ENCODE measurements around the gene LY6G5C. TPM values are rescaled to one million over a fixed set of nuclear protein-coding genes. Genes with fewer than 3 reads are reported as not detected.

Gene LY6G5C
- total RNA-seq, 1 donor from 2014 or later = not detected

DNA sequence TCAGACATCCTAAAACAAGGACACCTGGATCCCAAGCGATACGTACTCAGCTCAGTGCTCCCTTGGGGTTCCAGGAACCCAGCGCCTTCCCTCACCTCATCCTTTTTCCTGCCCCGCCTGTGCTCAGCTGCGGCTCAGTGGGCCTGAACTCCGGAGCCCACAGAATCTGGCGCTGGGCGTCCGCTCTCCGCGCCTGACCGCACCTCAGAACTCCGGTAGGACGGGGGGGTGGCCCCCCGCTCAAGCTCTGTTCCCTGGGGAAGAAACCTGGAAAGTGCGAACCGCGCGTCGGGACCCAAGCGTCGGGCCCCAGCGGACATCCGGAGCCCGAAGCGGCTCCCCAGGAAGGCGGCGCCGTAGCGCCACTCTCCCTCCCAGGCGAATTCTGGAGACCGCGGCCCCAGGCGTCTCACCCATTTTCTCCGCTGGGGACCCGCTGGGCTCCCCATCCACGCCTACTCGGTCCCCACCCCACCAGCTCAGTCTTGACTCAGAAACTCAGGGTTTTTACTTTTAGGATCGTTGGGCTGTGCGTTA, 336 bp upstream of the LY6G5C start:
- peaks cover 15 to 25% (median 18%) of the 10 kb centered on the region in 3 donors for H3K4me1 ChIP-seq (ENCODE audit: control insufficient read depth in 3 of 3, insufficient read depth in 3 of 3, low read length in 3 of 3)
- peak overlapping the region; percentile 59 for H3K27ac ChIP-seq (ENCODE audit: low read depth, low read length)
- H3K36me3 ChIP-seq (ENCODE audit: control insufficient read depth in 3 of 3, insufficient read depth in 3 of 3, low read length in 3 of 3) = peaks cover 2 to 11% (median 7%) of the 10 kb centered on the region in 3 donors
- no peaks in the 10 kb centered on the region for H3K27me3 ChIP-seq (ENCODE audit: control insufficient read depth in 3 of 3, insufficient read depth in 3 of 3, low read length in 3 of 3)
- H3K9me3 ChIP-seq (ENCODE audit: control insufficient read depth in 3 of 3, low read length in 3 of 3) = no peaks in the 10 kb centered on the region
- peak overlapping the region; percentile 74 to 81 (median 81) for H3K4me3 ChIP-seq (ENCODE audit: low read length in 3 of 3)
- H3K9ac ChIP-seq (ENCODE audit: low read depth in 1 of 3, low read length in 3 of 3) = peak overlapping the region; percentile 74 to 80 (median 78)

DNA sequence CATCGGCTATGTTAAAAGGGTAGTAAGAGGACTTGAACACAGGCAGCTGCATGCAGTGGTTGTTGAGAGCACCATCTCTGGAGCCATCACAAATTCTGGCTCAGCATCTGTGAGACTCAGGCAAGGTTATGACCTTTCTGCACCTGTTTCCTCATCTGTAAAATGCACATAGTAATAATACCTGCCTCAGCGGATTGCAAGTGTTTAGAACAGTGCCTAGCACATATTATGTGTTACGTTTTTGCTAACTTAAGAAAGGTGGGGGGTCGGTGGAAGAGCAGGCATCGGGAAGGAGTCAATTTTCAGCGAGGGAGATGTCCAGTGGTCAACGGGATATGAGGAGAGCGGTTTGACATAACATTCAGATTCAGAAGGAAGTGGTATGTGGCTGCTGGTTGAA, 2.9 kb downstream of the LY6G5C start:
- Histone ChIP-seq H3K27me3 (ENCODE audit: control insufficient read depth in 3 of 3, insufficient read depth in 3 of 3, low read length in 3 of 3) (no peaks in the 10 kb centered on the region), H3K27ac (ENCODE audit: low read depth, low read length) (no peak overlapping the region), H3K36me3 (ENCODE audit: control insufficient read depth in 3 of 3, insufficient read depth in 3 of 3, low read length in 3 of 3) (peaks cover 4 to 12% (median 7%) of the 10 kb centered on the region in 3 donors), H3K9me3 (ENCODE audit: control insufficient read depth in 3 of 3, low read length in 3 of 3) (no peaks in the 10 kb centered on the region), H3K4me3 (ENCODE audit: low read length in 3 of 3) (no peak overlapping the region), H3K9ac (ENCODE audit: low read depth in 1 of 3, low read length in 3 of 3) (no peak overlapping the region), H3K4me1 (ENCODE audit: control insufficient read depth in 3 of 3, insufficient read depth in 3 of 3, low read length in 3 of 3) (peaks cover 15 to 25% (median 18%) of the 10 kb centered on the region in 3 donors)

DNA sequence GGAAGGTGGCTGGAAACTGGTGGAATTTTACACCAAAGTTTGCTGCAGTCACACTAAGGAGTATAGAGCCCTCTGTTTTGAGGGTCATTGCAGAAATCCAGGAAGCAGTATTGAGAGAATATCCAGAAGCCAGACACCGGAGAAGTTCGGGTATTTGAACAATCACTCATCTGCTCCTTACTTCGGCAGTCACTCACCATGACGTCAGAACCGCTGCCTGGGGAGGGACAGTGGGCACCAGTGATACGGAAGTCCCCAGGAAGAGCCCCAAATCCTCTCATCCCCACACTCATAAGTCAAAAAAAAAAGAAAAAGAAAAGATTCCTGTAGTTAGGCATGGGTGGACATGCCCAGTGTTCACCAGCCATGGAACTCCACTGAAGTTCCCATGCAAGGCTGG, 4.0 kb downstream of the LY6G5C start:
- H3K4me1 ChIP-seq (ENCODE audit: control insufficient read depth in 3 of 3, insufficient read depth in 3 of 3, low read length in 3 of 3) = peaks cover 15 to 25% (median 18%) of the 10 kb centered on the region in 3 donors
- no peaks in the 10 kb centered on the region for H3K9me3 ChIP-seq (ENCODE audit: control insufficient read depth in 3 of 3, low read length in 3 of 3)

DNA sequence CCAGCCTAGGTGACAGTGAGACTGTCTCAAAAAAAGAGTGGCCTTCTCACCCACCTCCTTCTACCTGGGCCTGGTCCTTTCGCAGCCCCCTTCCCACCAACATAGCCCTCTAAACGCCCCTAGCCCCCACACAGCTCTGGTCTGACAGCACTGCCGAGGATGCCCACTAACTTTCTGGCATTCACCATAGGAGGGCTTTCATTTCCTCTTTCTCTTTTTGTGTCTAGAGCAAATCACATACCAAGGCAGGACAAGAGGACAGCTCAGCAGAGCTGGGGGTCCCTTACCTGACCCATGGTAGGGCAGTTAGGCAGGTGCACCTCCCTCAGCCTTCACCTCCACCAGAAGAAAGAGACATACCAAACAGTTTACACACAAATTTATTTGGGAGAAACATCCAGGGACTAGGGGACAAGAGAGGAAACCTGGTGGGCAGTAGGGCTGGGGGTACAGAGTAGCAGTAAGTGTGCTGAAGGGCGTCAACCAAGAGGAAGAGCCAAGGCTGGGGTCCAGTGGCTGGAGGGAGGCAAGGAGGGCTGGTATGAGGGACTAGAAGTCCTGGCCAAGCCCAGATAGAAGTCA, 4.5 kb downstream of the LY6G5C start:
- Histone ChIP-seq H3K4me1 (ENCODE audit: control insufficient read depth in 3 of 3, insufficient read depth in 3 of 3, low read length in 3 of 3) (peaks cover 11 to 22% (median 16%) of the 10 kb centered on the region in 3 donors), H3K9me3 (ENCODE audit: control insufficient read depth in 3 of 3, low read length in 3 of 3) (no peaks in the 10 kb centered on the region), H3K4me3 (ENCODE audit: low read length in 3 of 3) (no peak overlapping the region), H3K9ac (ENCODE audit: low read depth in 1 of 3, low read length in 3 of 3) (no peak overlapping the region), H3K27me3 (ENCODE audit: control insufficient read depth in 3 of 3, insufficient read depth in 3 of 3, low read length in 3 of 3) (no peaks in the 10 kb centered on the region), H3K27ac (ENCODE audit: low read depth, low read length) (no peak overlapping the region), H3K36me3 (ENCODE audit: control insufficient read depth in 3 of 3, insufficient read depth in 3 of 3, low read length in 3 of 3) (peaks cover 16 to 25% (median 16%) of the 10 kb centered on the region in 3 donors)

More for the DNA sequence above, 4.0 kb downstream of the LY6G5C start:
- Histone ChIP-seq H3K27me3 (ENCODE audit: control insufficient read depth in 3 of 3, insufficient read depth in 3 of 3, low read length in 3 of 3) (no peaks in the 10 kb centered on the region), H3K27ac (ENCODE audit: low read depth, low read length) (no peak overlapping the region), H3K36me3 (ENCODE audit: control insufficient read depth in 3 of 3, insufficient read depth in 3 of 3, low read length in 3 of 3) (peaks cover 11 to 20% (median 11%) of the 10 kb centered on the region in 3 donors), H3K4me3 (ENCODE audit: low read length in 3 of 3) (no peak overlapping the region), H3K9ac (ENCODE audit: low read depth in 1 of 3, low read length in 3 of 3) (no peak overlapping the region)

DNA sequence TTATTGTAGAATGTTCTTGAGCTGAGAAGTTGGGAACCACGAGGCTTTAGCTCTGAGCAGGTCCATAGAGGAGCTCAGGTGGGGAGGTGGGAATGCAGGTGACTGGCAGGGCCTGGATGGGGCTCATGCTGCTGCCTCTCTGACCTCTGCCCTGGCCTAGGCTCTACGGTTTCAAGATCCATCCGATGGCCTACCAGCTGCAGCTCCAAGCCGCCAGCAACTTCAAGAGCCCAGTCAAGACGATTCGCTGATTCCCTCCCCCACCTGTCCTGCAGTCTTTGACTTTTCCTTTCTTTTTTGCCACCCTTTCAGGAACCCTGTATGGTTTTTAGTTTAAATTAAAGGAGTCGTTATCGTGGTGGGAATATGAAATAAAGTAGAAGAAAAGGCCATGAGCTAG, 11.2 kb downstream of the LY6G5C start, which contains the start of gene LY6G5B:
TSS of gene LY6G5B (plus strand) at position 301 of the 400 bp plus-strand sequence. CDS start 975 bp downstream, outside the sequence.
- no peak within 1 kb of the TSS for H3K27ac ChIP-seq (ENCODE audit: low read depth, low read length)
- H3K36me3 ChIP-seq (ENCODE audit: control insufficient read depth in 3 of 3, insufficient read depth in 3 of 3, low read length in 3 of 3) = peaks cover 57 to 69% (median 59%) of the 10 kb centered on the region in 3 donors
- H3K27me3 ChIP-seq (ENCODE audit: control insufficient read depth in 3 of 3, insufficient read depth in 3 of 3, low read length in 3 of 3) = no peaks in the 10 kb centered on the region
- no peak within 1 kb of the TSS for H3K4me3 ChIP-seq (ENCODE audit: low read length in 3 of 3)
- H3K4me1 ChIP-seq (ENCODE audit: control insufficient read depth in 3 of 3, insufficient read depth in 3 of 3, low read length in 3 of 3) = peaks cover 10 to 32% (median 13%) of the 10 kb centered on the region in 3 donors
- no peaks in the 10 kb centered on the region for H3K9me3 ChIP-seq (ENCODE audit: control insufficient read depth in 3 of 3, low read length in 3 of 3)
- no peak within 1 kb of the TSS for H3K9ac ChIP-seq (ENCODE audit: low read depth in 1 of 3, low read length in 3 of 3)

DNA sequence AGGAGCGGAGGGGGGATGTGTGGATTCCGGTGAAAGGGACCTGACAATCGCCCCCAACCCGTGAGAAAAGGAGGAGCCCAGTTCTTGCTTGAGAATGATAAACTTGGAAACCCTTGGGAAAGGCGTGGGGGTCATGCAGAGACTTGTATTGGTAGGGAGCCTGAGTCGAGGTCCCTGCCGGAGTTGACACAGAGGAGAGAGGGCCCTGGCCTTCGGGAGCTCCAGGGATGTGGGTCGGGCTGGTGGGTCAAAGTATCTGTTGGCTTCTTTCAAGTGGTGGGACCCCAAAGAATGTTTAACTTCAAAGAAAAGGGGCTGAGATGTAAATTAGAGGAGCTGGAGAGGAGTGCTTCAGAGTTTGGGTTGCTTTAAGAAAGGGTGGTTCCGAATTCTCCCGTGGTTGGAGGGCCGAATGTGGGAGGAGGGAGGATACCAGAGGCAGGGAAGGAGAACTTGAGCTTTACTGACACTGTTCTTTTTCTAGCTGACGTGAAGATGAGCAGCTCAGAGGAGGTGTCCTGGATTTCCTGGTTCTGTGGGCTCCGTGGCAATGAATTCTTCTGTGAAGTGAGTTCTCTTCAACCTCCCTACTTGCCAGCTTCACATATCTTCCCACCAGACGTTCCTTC, 14.4 kb downstream of the LY6G5C start:
- H3K9ac ChIP-seq (ENCODE audit: low read depth in 1 of 3, low read length in 3 of 3) = peak overlapping the region; percentile 92 to 98 (median 96)
- H3K27me3 ChIP-seq (ENCODE audit: control insufficient read depth in 3 of 3, insufficient read depth in 3 of 3, low read length in 3 of 3) = no peaks in the 10 kb centered on the region
- H3K9me3 ChIP-seq (ENCODE audit: control insufficient read depth in 3 of 3, low read length in 3 of 3) = no peaks in the 10 kb centered on the region
- peaks cover 28 to 54% (median 39%) of the 10 kb centered on the region in 3 donors for H3K4me1 ChIP-seq (ENCODE audit: control insufficient read depth in 3 of 3, insufficient read depth in 3 of 3, low read length in 3 of 3)
- peak overlapping the region; percentile 94 to 98 (median 95) for H3K4me3 ChIP-seq (ENCODE audit: low read length in 3 of 3)
- peak overlapping the region; percentile 95 for H3K27ac ChIP-seq (ENCODE audit: low read depth, low read length)
- H3K36me3 ChIP-seq (ENCODE audit: control insufficient read depth in 3 of 3, insufficient read depth in 3 of 3, low read length in 3 of 3) = peaks cover 52 to 63% (median 57%) of the 10 kb centered on the region in 3 donors

DNA sequence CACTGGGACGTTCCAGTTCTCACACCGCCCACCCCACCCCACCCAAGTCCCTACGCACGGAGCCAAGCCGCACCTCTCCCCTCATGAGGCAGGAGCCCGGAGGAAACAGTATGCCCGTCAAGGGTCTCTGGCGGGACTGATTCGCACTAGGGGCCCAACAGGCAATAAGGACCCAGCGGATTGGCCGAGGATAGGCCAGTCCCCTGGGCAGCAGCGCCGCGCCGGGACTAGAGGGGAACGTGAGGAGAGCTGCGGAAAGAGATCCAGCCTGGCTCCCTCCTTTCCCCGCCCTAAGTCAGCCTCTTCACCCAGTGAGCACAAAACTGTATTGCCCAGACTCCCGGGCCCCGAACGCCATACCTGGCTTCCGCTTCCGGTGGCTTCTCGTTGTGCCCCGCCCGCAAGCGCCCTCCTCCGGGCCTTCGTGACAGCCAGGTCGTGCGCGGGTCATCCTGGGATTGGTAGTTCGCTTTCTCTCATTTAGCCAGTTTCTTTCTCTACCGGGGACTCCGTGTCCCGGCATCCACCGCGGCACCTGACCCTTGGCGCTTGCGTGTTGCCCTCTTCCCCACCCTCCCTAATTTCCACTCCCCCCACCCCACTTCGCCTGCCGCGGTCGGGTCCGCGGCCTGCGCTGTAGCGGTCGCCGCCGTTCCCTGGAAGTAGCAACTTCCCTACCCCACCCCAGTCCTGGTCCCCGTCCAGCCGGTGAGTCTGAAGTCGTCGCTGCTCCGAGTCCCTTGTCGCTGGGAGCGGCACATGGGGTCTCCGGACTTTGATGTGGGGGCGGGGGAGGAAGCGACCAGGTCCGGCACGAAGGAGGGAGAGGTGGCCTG, 15.1 kb downstream of the LY6G5C start, which contains the start of gene CSNK2B:
TSS of gene CSNK2B (plus strand) at position 580 of the 836 bp plus-strand sequence. CDS start 752 bp downstream, outside the sequence.
- H3K36me3 ChIP-seq (ENCODE audit: control insufficient read depth in 3 of 3, insufficient read depth in 3 of 3, low read length in 3 of 3) = peaks cover 45 to 56% (median 50%) of the 10 kb centered on the region in 3 donors
- peak within 1 kb of the TSS; percentile 94 to 98 (median 97) for H3K4me3 ChIP-seq (ENCODE audit: low read length in 3 of 3)
- H3K27ac ChIP-seq (ENCODE audit: low read depth, low read length) = peak within 1 kb of the TSS; percentile 95
- peaks cover 32 to 60% (median 43%) of the 10 kb centered on the region in 3 donors for H3K4me1 ChIP-seq (ENCODE audit: control insufficient read depth in 3 of 3, insufficient read depth in 3 of 3, low read length in 3 of 3)
- peak within 1 kb of the TSS; percentile 97 to 98 (median 98) for H3K9ac ChIP-seq (ENCODE audit: low read depth in 1 of 3, low read length in 3 of 3)
- H3K27me3 ChIP-seq (ENCODE audit: control insufficient read depth in 3 of 3, insufficient read depth in 3 of 3, low read length in 3 of 3) = no peaks in the 10 kb centered on the region
- H3K9me3 ChIP-seq (ENCODE audit: control insufficient read depth in 3 of 3, low read length in 3 of 3) = no peaks in the 10 kb centered on the region

DNA sequence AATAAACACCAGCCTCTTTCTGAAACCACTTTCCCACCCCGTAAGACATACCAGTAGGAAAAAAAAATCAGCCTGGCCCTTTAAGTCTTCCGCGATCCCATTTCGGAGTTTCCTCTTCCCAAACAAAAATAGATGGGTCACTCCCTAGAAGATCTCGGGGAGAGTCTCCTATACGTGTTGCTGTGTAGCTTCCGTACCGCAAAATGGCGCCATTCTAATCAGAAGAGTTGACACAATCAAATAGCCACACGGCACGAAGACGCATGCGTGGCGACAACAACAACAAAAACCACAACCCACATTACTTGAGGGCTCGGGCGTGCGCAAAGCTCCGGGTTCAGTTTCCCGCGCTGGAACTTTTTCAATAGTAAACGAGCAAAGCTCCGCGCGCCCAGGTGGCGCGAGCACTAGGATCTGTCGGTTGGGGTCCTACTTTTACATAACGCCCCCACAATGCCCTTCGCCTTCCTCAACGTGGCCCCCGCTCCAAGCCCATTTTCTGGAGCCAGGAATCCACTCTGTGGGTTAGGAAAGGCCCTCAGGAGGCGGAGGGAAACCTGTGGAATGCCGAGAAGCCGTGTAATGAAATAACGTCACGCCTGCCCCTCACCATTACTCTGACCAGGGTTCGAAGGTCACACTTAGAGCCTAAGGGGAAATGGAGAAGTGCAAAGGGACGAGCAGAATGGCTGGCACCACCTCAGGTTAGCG, 15.9 kb downstream of the LY6G5C start, which contains the start of gene GPANK1:
TSS of gene GPANK1 (minus strand) at position 208 of the 711 bp plus-strand sequence. CDS start 519 bp downstream, outside the sequence.
- H3K27ac ChIP-seq (ENCODE audit: low read depth, low read length) = peak within 1 kb of the TSS; percentile 95
- H3K9me3 ChIP-seq (ENCODE audit: control insufficient read depth in 3 of 3, low read length in 3 of 3) = no peaks in the 10 kb centered on the region
- H3K9ac ChIP-seq (ENCODE audit: low read depth in 1 of 3, low read length in 3 of 3) = peak within 1 kb of the TSS; percentile 97 to 98 (median 98)
- H3K36me3 ChIP-seq (ENCODE audit: control insufficient read depth in 3 of 3, insufficient read depth in 3 of 3, low read length in 3 of 3) = peaks cover 39 to 50% (median 44%) of the 10 kb centered on the region in 3 donors
- no peaks in the 10 kb centered on the region for H3K27me3 ChIP-seq (ENCODE audit: control insufficient read depth in 3 of 3, insufficient read depth in 3 of 3, low read length in 3 of 3)
- peak within 1 kb of the TSS; percentile 90 to 98 (median 97) for H3K4me3 ChIP-seq (ENCODE audit: low read length in 3 of 3)
- peaks cover 36 to 66% (median 47%) of the 10 kb centered on the region in 3 donors for H3K4me1 ChIP-seq (ENCODE audit: control insufficient read depth in 3 of 3, insufficient read depth in 3 of 3, low read length in 3 of 3)
